ENCODE measurements around the gene CFAP20. TPM values are rescaled to one million over a fixed set of nuclear protein-coding genes. Genes with fewer than 3 reads are reported as not detected.

CFAP20 gene
- total RNA-seq, 1 experiment from 2014 or later = 60.4 TPM

GRCh38 chr16:58154345-58154744 lies 25.2 kb upstream of the CFAP20 start:
- no peak overlapping the region for H2BK120ac ChIP-seq (ENCODE audit: low read depth, low read length, poor library complexity, severe bottlenecking)
- no peak overlapping the region for H3K23ac ChIP-seq (ENCODE audit: insufficient read length, low read depth, low read length)
- no peak overlapping the region for H3K9ac ChIP-seq (ENCODE audit: extremely low read depth, insufficient read length, low read length)
- no peak overlapping the region for H2BK20ac ChIP-seq (ENCODE audit: low read depth, low read length, poor library complexity, severe bottlenecking)
- H3K23me2 ChIP-seq (ENCODE audit: insufficient read length, low read depth, low read length, poor library complexity, severe bottlenecking) = no peaks in the 10 kb centered on the region
- no peak overlapping the region for H2BK12ac ChIP-seq (ENCODE audit: insufficient read length, low read depth, low read length)
- H2AK5ac ChIP-seq (ENCODE audit: insufficient read length, low read length) = no peak overlapping the region
- H2BK5ac ChIP-seq (ENCODE audit: insufficient read length, low read length) = no peak overlapping the region
- no peak overlapping the region for H2AFZ ChIP-seq (ENCODE audit: low read length)
- no peak overlapping the region for H4K8ac ChIP-seq (replicated peaks; ENCODE audit: insufficient read length, low read depth, low read length)
- H3K14ac ChIP-seq (ENCODE audit: insufficient read depth, low read length) = no peak overlapping the region
- H3K9me3 Mint-ChIP-seq = no peaks in the 10 kb centered on the region
- no peaks in the 10 kb centered on the region for H3K27me3 Mint-ChIP-seq (ENCODE audit: low read depth)
- no peak overlapping the region for H3K4ac ChIP-seq (ENCODE audit: low read depth, low read length)
- H3K9me3 ChIP-seq (ENCODE audit: control insufficient read depth, low read depth, low read length) = no peaks in the 10 kb centered on the region
- H3K27me3 ChIP-seq (ENCODE audit: insufficient read depth, low read length) = no peaks in the 10 kb centered on the region
- H3K18ac ChIP-seq (ENCODE audit: insufficient read length, low read depth, low read length) = no peak overlapping the region
- H3K79me1 ChIP-seq (ENCODE audit: insufficient read depth, low read depth, low read length, poor library complexity, severe bottlenecking) = no peaks in the 10 kb centered on the region
- H4K20me1 ChIP-seq (ENCODE audit: control insufficient read depth, insufficient read depth, insufficient read length) = no peaks in the 10 kb centered on the region
- H3K4me1 ChIP-seq (ENCODE audit: insufficient read depth, low read length) = no peaks in the 10 kb centered on the region
- H4K91ac ChIP-seq (ENCODE audit: insufficient read length, low read depth, low read length) = no peak overlapping the region
- no peaks in the 10 kb centered on the region for H3K4me1 Mint-ChIP-seq
- no peak overlapping the region for H4K5ac ChIP-seq (ENCODE audit: insufficient read length, low read depth, low read length)
- H2BK15ac ChIP-seq (ENCODE audit: low read depth, low read length) = no peak overlapping the region
- no peak for DNase-seq
- no peak overlapping the region for H3K4me3 Mint-ChIP-seq
- no CpG with 5 or more reads among the region's 2 CpGs for WGBS (ENCODE audit: extremely low coverage, insufficient read length, low lambda C conversion rate)
- no peaks in the 10 kb centered on the region for H3K79me2 ChIP-seq (ENCODE audit: insufficient read depth, low read length)
- H3K56ac ChIP-seq (ENCODE audit: insufficient read length, low read depth, low read length) = no peak overlapping the region
- no peak overlapping the region for H3K4me2 ChIP-seq (ENCODE audit: insufficient read depth, insufficient read length, low read length)
- no peak overlapping the region for H3T11ph ChIP-seq (ENCODE audit: low read length)
- H3K27ac ChIP-seq (ENCODE audit: insufficient read length, low read depth, low read length) = no peak overlapping the region
- no peak for TF ChIP-seq CTCF (conservative IDR thresholded peaks at IDR 0.05)
- H3K36me3 Mint-ChIP-seq (ENCODE audit: insufficient read depth in 1 of 3, low read depth in 3 of 3) = peaks cover 0 to 1% (median under 1%) of the 10 kb centered on the region in 3 experiments; a peak in 5 of 7 replicates
- no peak overlapping the region for H3K27ac Mint-ChIP-seq

Data from H9 (cell line).